Renal pelvis (tissue), 4 donors: ENCODE results near the gene GABRA6. TPM values are rescaled to one million over a fixed set of nuclear protein-coding genes. Genes with fewer than 3 reads are reported as not detected.

Experiments used
- DNase-seq: peaks from one replicate; pipeline ENCODE4 v3.0.0-alpha.2; 2013
- polyA plus RNA-seq, 3 donors: library from polyadenylated mRNA; unstranded; fragments of 120-200 nt; gene quantifications; one replicate each; pipeline ENCODE4 v1.2.1, GENCODE V29; 2013; ENCODE audit not compliant: insufficient read length in 3 of 3

GABRA6 gene
- polyA plus RNA-seq, 3 donors: 0.10 TPM; not detected in 2

DNA sequence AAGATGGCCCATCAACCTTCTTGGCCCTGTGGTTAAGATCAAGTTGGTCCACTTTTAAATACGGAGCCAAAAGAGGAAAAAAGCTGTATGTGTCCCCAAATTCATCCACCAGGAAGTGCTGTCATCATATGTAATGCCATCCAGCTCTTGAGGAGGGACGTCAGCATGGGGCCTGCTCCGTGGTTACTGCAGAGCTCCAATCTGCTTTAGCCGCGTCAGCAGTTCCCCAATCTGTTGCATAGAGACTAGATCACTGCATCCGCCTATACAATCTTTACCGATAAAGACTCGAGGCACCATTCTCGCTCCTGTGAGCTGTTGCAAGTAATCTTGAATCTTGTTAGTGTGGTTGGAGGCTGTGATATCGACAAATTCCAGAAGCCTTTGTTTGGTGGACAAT lies 65.7 kb downstream of the GABRA6 start:
- DNase-seq: no peak

Other genes starting within 250 kb of the GABRA6 start
- 1 to 10 TPM; 1.6 to 2.1 (median 2.0) TPM for gene GABRB2, start 139.0 kb upstream of the GABRA6 start, polyA plus RNA-seq
- under 1 TPM in 1 of 3 donors, not detected in 2; 0.14 TPM for gene GABRA1, start 162.4 kb downstream of the GABRA6 start, polyA plus RNA-seq